Gastrocnemius medialis (tissue), 4 donors: ENCODE results near the gene CACNA1G. TPM values are rescaled to one million over a fixed set of nuclear protein-coding genes. Genes with fewer than 3 reads are reported as not detected.

Experiments
- ATAC-seq, 2 donors: fragments of 150-250 bp; one replicate each; pipeline ENCODE4 v1.9.1; 2016
- DNase-seq, 2 donors: peaks; one replicate each; pipeline ENCODE4 v3.0.0-alpha.2; 2019
- H3K27ac ChIP-seq, 4 donors: fragments of 200-600 bp; sonication (generic); 1 replicate in 1 of 4; 2 replicates in 3 of 4; pipeline ENCODE4 v1.5.1; 2016 to 2018; ENCODE audit warnings: mild to moderate bottlenecking in 2 of 4, moderate library complexity in 1 of 4
- H3K27me3 ChIP-seq, 3 donors: fragments of 200-600 bp; sonication (generic) in 2 of 3; 1 replicate in 1 of 3; 2 replicates in 2 of 3; pipeline versions ENCODE4 v1.5.1 to v1.6.0; 2016 to 2019; ENCODE audit warnings: mild to moderate bottlenecking in 1 of 3, moderate library complexity in 1 of 3
- H3K36me3 ChIP-seq, 2 donors: fragments of 200-600 bp; sonication (generic) in 1 of 2; one replicate each; pipeline ENCODE4 v1.5.1; 2017 to 2018
- H3K4me1 ChIP-seq, 2 donors: fragments of 200-600 bp; sonication (generic) in 1 of 2; one replicate each; pipeline ENCODE4 v1.5.1; 2016 to 2017; ENCODE audit warnings: mild to moderate bottlenecking in 2 of 2
- H3K4me3 ChIP-seq, 4 donors: fragments of 200-600 bp; sonication (generic) in 3 of 4; 1 replicate in 1 of 4; 2 replicates in 3 of 4; pipeline ENCODE4 v1.5.1; 2016 to 2019; ENCODE audit warnings: mild to moderate bottlenecking in 2 of 4
- H3K9me3 ChIP-seq, 3 donors: fragments of 200-600 bp; sonication (generic) in 2 of 3; 1 replicate in 1 of 3; 2 replicates in 2 of 3; pipeline ENCODE4 v1.5.1; 2016 to 2019
- CTCF ChIP-seq, 5 experiments: fragments of 450-650 bp in 3 of 5; fragments of 200-600 bp in 2 of 5; sonication (generic) in 2 of 5; IDR thresholded peaks in 4 of 5; conservative IDR thresholded peaks in 1 of 5; 1 replicate in 4 of 5; 2 replicates in 1 of 5; pipeline ENCODE4 v1.5.1; 2016 to 2019; ENCODE audit warnings: antibody characterized with exemption in 5 of 5, mild to moderate bottlenecking in 3 of 5, moderate library complexity in 3 of 5
- POLR2A ChIP-seq, 2 donors: fragments of 450-650 bp; IDR thresholded peaks; one replicate each; pipeline ENCODE4 v1.6.1; 2017; ENCODE audit warnings: antibody characterized with exemption in 2 of 2, mild to moderate bottlenecking in 2 of 2, moderate library complexity in 2 of 2
- in situ Hi-C, 4 donors: fragments of 200-750 bp; cut with MboI; loops; one replicate each; pipeline versions ENCODE4 v1.15.0 to v1.8.0; 2017; ENCODE audit warnings: low sequenced_read_pairs in 4 of 4
- intact Hi-C: fragments of 100-400 bp; cut with DNase I; formaldehyde crosslinking; loops from one replicate; pipeline ENCODE4 v1.15.1; 2023; ENCODE audit warnings: low total_unique reads
- total RNA-seq, 4 donors: library from RNA; depleted of rRNA; stranded (reverse); fragments of >200 nt; gene quantifications; one replicate each; pipeline versions ENCODE4 v1.1.0 to v1.2.3, GENCODE V29; 2016

The CACNA1G gene
- total RNA-seq, 4 donors from 2014 or later = 0.09 to 0.10 TPM; not detected in 2

- Histone ChIP-seq H3K4me3 (no peak overlapping the region), H3K4me1 (no peaks in the 10 kb centered on the region), H3K27me3 (no peaks in the 10 kb centered on the region), H3K27ac (no peak overlapping the region), H3K36me3 (no peaks in the 10 kb centered on the region), H3K9me3 (no peaks in the 10 kb centered on the region)
- no peak for DNase-seq
- TF ChIP-seq POLR2A (IDR thresholded peaks at IDR 0.05) = no peak
- no peak for TF ChIP-seq CTCF (IDR thresholded peaks at IDR 0.05 in 4 of 5, conservative IDR thresholded peaks at IDR 0.05 in 1 of 5)
- intact Hi-C loops = no loop called here
- in situ Hi-C loops = no loop called here
- ATAC-seq = no peak
These were observed 13.5 kb downstream of the CACNA1G start for GRCh38 chr17:50573866-50574611.

DNA sequence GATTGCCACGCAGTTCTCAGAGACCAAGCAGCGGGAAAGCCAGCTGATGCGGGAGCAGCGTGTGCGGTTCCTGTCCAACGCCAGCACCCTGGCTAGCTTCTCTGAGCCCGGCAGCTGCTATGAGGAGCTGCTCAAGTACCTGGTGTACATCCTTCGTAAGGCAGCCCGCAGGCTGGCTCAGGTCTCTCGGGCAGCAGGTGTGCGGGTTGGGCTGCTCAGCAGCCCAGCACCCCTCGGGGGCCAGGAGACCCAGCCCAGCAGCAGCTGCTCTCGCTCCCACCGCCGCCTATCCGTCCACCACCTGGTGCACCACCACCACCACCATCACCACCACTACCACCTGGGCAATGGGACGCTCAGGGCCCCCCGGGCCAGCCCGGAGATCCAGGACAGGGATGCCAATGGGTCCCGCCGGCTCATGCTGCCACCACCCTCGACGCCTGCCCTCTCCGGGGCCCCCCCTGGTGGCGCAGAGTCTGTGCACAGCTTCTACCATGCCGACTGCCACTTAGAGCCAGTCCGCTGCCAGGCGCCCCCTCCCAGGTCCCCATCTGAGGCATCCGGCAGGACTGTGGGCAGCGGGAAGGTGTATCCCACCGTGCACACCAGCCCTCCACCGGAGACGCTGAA, 15.2 kb downstream of the CACNA1G start:
- intact Hi-C loops = no loop called here
- DNase-seq = no peak
- Histone ChIP-seq H3K4me1 (no peaks in the 10 kb centered on the region), H3K27me3 (no peaks in the 10 kb centered on the region), H3K4me3 (no peak overlapping the region), H3K9me3 (no peaks in the 10 kb centered on the region), H3K27ac (no peak overlapping the region), H3K36me3 (no peaks in the 10 kb centered on the region)
- TF ChIP-seq CTCF (IDR thresholded peaks at IDR 0.05 in 4 of 5, conservative IDR thresholded peaks at IDR 0.05 in 1 of 5) = no peak
- no peak for TF ChIP-seq POLR2A (IDR thresholded peaks at IDR 0.05)
- no peak for ATAC-seq
- in situ Hi-C loops = no loop called here

GRCh38 chr17:50576864-50577263, 16.3 kb downstream of the CACNA1G start:
- no peak overlapping the region for H3K27ac ChIP-seq
- H3K27me3 ChIP-seq = no peaks in the 10 kb centered on the region
- no peak overlapping the region for H3K4me3 ChIP-seq
- no peaks in the 10 kb centered on the region for H3K9me3 ChIP-seq
- TF ChIP-seq CTCF (IDR thresholded peaks at IDR 0.05 in 4 of 5, conservative IDR thresholded peaks at IDR 0.05 in 1 of 5) (no peak), POLR2A (IDR thresholded peaks at IDR 0.05) (no peak)
- in situ Hi-C loops = no loop called here
- H3K4me1 ChIP-seq = no peaks in the 10 kb centered on the region
- intact Hi-C loops = no loop called here
- no peaks in the 10 kb centered on the region for H3K36me3 ChIP-seq
- no peak for ATAC-seq
- DNase-seq = no peak

DNA sequence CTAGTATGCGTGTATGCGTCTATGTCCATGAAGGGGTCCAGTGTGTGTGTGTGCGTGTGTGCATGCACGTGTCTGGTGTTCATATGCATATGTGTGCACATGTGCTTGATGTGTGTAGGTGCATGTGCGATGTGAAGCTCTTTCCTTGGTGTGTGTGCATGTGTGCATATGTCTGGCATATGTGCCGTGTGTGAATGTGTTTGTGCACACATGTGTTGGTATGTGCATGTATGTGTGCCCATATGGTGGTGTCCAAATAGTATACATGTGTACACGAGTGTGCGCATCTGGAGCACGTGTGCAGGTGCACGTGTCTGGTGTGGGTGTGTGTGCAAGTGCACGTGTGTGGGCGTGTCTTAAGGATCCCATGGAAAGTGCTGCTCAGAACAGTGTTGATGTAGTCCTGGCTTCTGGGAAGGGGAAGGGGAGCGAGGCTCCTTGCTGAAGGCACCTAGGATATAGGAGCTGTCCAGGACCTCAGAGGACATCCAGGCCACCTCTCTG, 17.0 kb downstream of the CACNA1G start:
- Histone ChIP-seq H3K27ac (no peak overlapping the region), H3K4me3 (no peak overlapping the region), H3K36me3 (no peaks in the 10 kb centered on the region), H3K4me1 (peaks cover 0 to 4% of the 10 kb centered on the region in 2 donors), H3K27me3 (no peaks in the 10 kb centered on the region), H3K9me3 (no peaks in the 10 kb centered on the region)
- TF ChIP-seq CTCF (IDR thresholded peaks at IDR 0.05 in 4 of 5, conservative IDR thresholded peaks at IDR 0.05 in 1 of 5) (no peak), POLR2A (IDR thresholded peaks at IDR 0.05) (no peak)
- ATAC-seq (no peak), DNase-seq (no peak)
- in situ Hi-C loops (no loop called here), intact Hi-C loops (no loop called here)
